ENCODE data around the gene CELSR1. TPM values are rescaled to one million over a fixed set of nuclear protein-coding genes. Genes with fewer than 3 reads are reported as not detected.
"Not testable (repeated sequence)": the region's sequence is repeated elsewhere in the genome, so short reads cannot be mapped to it uniquely, and the experiment has no call there.

The CELSR1 gene
- total RNA-seq, 2 donors from 2014 or later: 24.2 to 38.2 TPM

DNA sequence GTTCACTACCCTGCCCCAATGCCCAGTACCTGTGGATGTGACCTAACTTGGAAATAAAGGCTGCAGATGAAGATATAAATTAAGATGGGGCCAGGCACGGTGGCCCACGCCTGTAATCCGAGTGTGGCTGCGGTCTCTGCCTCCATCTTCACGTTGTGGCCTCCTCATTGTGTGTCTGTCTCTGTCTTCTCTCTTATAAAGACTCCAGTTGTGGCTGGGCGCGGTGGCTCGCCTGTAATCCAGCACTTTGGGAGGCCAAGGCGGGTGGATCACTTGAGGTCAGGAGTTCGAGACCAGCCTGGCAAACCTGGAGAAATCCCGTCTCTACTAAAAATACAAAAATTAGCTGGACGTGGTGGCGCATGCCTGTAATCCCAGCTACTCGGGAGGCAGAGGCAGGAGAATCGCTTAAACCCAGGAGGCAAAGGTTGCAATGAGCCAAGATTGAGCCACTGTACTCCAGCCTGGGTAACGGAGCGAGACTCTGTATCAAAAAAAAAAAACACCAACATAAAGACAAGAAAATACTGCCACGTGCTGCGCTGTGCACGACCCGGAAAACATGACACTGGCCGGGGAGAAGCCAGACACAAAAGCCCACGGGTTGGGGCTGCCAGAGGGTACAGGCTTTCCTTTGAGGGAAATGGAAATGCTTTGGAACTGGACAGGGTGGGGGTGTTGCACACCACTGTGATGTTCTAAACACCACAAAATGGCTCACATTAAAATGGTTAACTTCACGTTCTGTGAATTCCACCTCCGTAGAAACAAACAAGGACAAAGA lies 18.7 kb downstream of the CELSR1 start:
- 91% methylated on average over 25 of the region's 25 CpGs for WGBS

DNA sequence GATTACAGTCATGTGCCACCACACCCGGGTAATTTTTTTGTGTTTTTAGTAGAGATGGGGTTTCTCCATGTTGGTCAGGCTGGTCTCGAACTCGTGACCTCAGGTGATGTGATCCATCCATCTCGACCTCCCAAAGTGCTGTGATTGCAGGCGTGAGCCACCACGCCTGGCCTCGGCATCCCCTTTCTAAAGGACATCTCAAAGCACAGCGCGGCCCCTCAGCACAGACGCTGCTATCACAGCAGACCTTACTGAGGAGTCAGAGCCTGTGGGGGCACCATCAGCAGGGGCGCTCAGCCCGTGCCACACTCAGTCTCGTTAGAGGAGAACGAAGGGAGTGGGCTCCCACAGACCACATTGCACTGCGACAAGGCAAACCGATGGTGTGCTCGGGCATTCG lies 19.4 kb downstream of the CELSR1 start:
- WGBS: 93% methylated on average over 18 of the region's 18 CpGs
- H3K4me3 ChIP-seq: no peak overlapping the region
- no peak for DNase-seq (ENCODE audit: low spot score)

More for the DNA sequence above, 18.7 kb downstream of the CELSR1 start:
- H3K4me3 ChIP-seq: no peak overlapping the region
- no peaks in the 10 kb centered on the region for H3K4me1 ChIP-seq (replicated peaks)
- H3K36me3 ChIP-seq: no peaks in the 10 kb centered on the region
- no peak overlapping the region for H3K27ac ChIP-seq
- TF ChIP-seq POLR2AphosphoS5 (IDR thresholded peaks at IDR 0.05): no peak
- TF ChIP-seq CTCF (IDR thresholded peaks at IDR 0.05): no peak
- TF ChIP-seq POLR2A (IDR thresholded peaks at IDR 0.05): no peak
- H3K27me3 ChIP-seq (replicated peaks; ENCODE audit: insufficient read depth): no peaks in the 10 kb centered on the region
- no peak for DNase-seq (ENCODE audit: low spot score)
- no peaks in the 10 kb centered on the region for H3K9me3 ChIP-seq
- intact Hi-C loops (cut with DNase I): no loop called here

DNA sequence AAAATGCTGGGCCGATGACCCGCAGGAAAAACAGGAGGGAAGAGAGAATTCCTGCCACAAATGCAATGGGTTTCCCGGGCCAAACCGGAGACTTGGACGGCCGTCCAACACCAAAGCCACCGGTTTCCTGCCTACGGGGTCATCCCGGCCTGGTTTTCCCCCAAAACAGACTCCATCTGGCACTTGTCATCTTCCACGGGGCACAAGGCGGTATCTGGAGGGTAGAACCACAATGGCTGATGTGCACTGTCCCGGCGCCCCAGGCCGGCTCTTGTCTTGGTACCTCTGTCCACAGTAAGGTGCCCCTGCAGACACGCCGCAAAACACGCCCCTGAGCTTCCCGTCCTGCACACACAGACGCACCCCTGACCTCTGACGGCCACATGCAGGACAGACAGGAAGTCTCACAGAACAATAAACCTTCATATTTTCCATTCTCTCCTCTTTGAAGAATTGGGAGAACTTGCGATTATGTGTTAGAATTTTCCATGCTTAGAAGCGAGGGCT lies 20.1 kb downstream of the CELSR1 start:
- H3K4me3 ChIP-seq: no peak overlapping the region
- H3K27ac ChIP-seq: no peak overlapping the region
- TF ChIP-seq POLR2A (IDR thresholded peaks at IDR 0.05) (no peak), POLR2AphosphoS5 (IDR thresholded peaks at IDR 0.05) (no peak), CTCF (IDR thresholded peaks at IDR 0.05) (no peak)
- intact Hi-C loops (cut with DNase I): no loop called here
- H3K4me1 ChIP-seq (replicated peaks): no peaks in the 10 kb centered on the region
- no peaks in the 10 kb centered on the region for H3K36me3 ChIP-seq
- no peaks in the 10 kb centered on the region for H3K27me3 ChIP-seq (replicated peaks; ENCODE audit: insufficient read depth)
- H3K9me3 ChIP-seq: no peaks in the 10 kb centered on the region
- no peak for DNase-seq (ENCODE audit: low spot score)
- WGBS: 86% methylated on average over 22 of the region's 22 CpGs

More for the DNA sequence above, 19.4 kb downstream of the CELSR1 start:
- H3K27me3 ChIP-seq (replicated peaks; ENCODE audit: insufficient read depth): no peaks in the 10 kb centered on the region
- H3K36me3 ChIP-seq: no peaks in the 10 kb centered on the region
- TF ChIP-seq POLR2A (IDR thresholded peaks at IDR 0.05) (no peak), POLR2AphosphoS5 (IDR thresholded peaks at IDR 0.05) (no peak)
- no peak overlapping the region for H3K27ac ChIP-seq
- no peaks in the 10 kb centered on the region for H3K4me1 ChIP-seq (replicated peaks)
- no peaks in the 10 kb centered on the region for H3K9me3 ChIP-seq
- intact Hi-C loops (cut with DNase I): no loop called here

GRCh38 chr22:46516638-46517037 lies 20.8 kb downstream of the CELSR1 start:
- H3K9me3 ChIP-seq: no peaks in the 10 kb centered on the region
- H3K4me1 ChIP-seq (replicated peaks): no peaks in the 10 kb centered on the region
- WGBS: 86% methylated on average over 10 of the region's 10 CpGs
- TF ChIP-seq POLR2AphosphoS5 (IDR thresholded peaks at IDR 0.05) (no peak), POLR2A (IDR thresholded peaks at IDR 0.05) (no peak), CTCF (IDR thresholded peaks at IDR 0.05) (no peak)
- H3K27me3 ChIP-seq (replicated peaks; ENCODE audit: insufficient read depth): no peaks in the 10 kb centered on the region
- no peak for DNase-seq (ENCODE audit: low spot score)
- H3K27ac ChIP-seq: no peak overlapping the region
- no peaks in the 10 kb centered on the region for H3K36me3 ChIP-seq
- intact Hi-C loops (cut with DNase I): no loop called here
- no peak overlapping the region for H3K4me3 ChIP-seq

DNA sequence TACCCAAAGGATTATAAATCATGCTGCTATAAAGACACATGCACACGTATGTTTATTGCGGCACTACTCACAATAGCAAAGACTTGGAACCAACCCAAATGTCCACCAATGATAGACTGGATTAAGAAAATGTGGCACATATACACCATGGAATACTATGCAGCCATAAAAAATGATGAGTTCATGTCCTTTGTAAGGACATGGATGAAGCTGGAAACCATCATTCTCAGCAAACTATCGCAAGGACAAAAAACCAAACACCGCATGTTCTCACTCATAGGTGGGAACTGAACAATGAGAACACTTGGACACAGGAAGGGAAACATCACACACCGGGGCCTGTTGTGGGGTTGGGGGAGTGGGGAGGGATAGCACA lies 21.3 kb downstream of the CELSR1 start:
- WGBS: 98% methylated on average over 5 of the region's 5 CpGs

More for the DNA sequence above, 21.3 kb downstream of the CELSR1 start:
- intact Hi-C loops (cut with DNase I); H3K4me3 ChIP-seq; H3K9me3 ChIP-seq; H3K4me1 ChIP-seq (replicated peaks); H3K36me3 ChIP-seq; DNase-seq (ENCODE audit: low spot score); H3K27me3 ChIP-seq (replicated peaks; ENCODE audit: insufficient read depth); H3K27ac ChIP-seq: not testable (repeated sequence)
